ENCODE data around the gene HK1. TPM values are rescaled to one million over a fixed set of nuclear protein-coding genes. Genes with fewer than 3 reads are reported as not detected.

Gene HK1
- total and polyA plus RNA-seq, 10 donors = 19.0 to 108 (median 63.4) TPM

DNA sequence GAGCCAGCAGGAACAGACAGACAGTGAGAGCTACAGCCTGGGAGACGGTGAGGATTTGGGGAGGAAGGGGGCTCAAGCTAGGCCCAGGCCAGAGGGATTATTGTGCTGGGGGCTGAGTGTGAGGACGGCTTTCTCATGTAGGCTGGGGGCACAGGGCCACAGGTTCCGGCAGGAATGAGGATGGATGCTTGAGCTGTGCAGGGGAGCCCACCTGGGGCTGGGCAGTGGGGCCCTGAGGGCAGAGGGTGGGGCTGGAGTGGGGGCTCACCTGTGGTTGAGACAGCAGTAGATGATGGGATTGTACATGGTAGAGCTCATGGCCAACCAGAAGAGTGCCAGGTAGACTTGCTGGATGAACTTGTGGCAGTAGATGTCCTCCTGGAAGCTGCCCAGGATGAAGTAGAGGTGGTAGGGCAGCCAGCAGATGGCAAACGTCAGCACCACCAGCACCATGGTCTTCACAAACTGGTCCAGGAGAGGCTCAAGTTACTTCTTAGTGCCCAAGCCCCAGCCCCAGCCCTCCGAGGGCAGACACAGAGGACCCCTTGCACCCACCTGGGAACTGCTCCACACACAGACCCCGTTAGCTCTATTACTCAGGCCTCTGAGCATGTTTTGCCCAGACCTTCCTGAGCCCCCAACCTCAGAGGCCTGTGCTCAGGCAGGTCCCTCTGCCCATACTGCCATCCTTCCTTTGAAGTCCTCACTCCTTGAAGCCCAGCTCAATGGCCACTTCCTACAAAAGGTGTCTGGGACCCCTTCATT is 128.7 kb downstream of the HK1 start:
- no peaks in the 10 kb centered on the region for H3K9me3 ChIP-seq
- no peaks in the 10 kb centered on the region for H3K27me3 ChIP-seq (replicated peaks in 1 of 7)
- H3K4me3 ChIP-seq = no peak overlapping the region
- H3K36me3 ChIP-seq = peaks cover 0 to 34% (median 8%) of the 10 kb centered on the region in 6 donors
- peaks cover 6 to 55% (median 26%) of the 10 kb centered on the region in 6 donors for H3K4me1 ChIP-seq
- WGBS, 5 donors = 73 to 81% (median 79%) methylated on average over 5 to 6 of the region's 6 CpGs
- peak; percentile 78 for DNase-seq
- TF ChIP-seq POLR2AphosphoS5 (IDR thresholded peaks at IDR 0.05) = peak in 1 of 3 donors; percentile 37
- no peak for TF ChIP-seq POLR2A (IDR thresholded peaks at IDR 0.05)
- TF ChIP-seq, protein P1, sequence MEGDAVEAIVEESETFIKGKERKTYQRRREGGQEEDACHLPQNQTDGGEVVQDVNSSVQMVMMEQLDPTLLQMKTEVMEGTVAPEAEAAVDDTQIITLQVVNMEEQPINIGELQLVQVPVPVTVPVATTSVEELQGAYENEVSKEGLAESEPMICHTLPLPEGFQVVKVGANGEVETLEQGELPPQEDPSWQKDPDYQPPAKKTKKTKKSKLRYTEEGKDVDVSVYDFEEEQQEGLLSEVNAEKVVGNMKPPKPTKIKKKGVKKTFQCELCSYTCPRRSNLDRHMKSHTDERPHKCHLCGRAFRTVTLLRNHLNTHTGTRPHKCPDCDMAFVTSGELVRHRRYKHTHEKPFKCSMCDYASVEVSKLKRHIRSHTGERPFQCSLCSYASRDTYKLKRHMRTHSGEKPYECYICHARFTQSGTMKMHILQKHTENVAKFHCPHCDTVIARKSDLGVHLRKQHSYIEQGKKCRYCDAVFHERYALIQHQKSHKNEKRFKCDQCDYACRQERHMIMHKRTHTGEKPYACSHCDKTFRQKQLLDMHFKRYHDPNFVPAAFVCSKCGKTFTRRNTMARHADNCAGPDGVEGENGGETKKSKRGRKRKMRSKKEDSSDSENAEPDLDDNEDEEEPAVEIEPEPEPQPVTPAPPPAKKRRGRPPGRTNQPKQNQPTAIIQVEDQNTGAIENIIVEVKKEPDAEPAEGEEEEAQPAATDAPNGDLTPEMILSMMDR (IDR thresholded peaks at IDR 0.05 in 8 of 11, conservative IDR thresholded peaks at IDR 0.05 in 3 of 11) = no peak
- peak overlapping the region in 5 of 8 donors; percentile 13 to 91 (median 51) for H3K27ac ChIP-seq
- intact Hi-C loops (cut with DNase I; ENCODE audit: low total_unique reads) = loop anchor here (5.0 kb wide), 1 partner anchor 100 kb away; no protein-coding TSS in a partner anchor

- Histone ChIP-seq H3K9me3 (no peaks in the 10 kb centered on the region), H3K4me1 (peaks cover 6 to 55% (median 26%) of the 10 kb centered on the region in 6 donors), H3K36me3 (peaks cover 0 to 26% (median 4%) of the 10 kb centered on the region in 6 donors), H3K4me3 (peak overlapping the region in 3 of 8 donors; percentile 15 to 62 (median 30)), H3K27ac (peak overlapping the region in 7 of 8 donors; percentile 59 to 94 (median 91)), H3K27me3 (replicated peaks in 1 of 7) (no peaks in the 10 kb centered on the region)
- WGBS, 5 donors = 61 to 66% (median 65%) methylated on average over 13 to 14 of the region's 14 CpGs
- TF ChIP-seq POLR2AphosphoS5 (IDR thresholded peaks at IDR 0.05) = peak in 1 of 3 donors; percentile 42
- TF ChIP-seq, protein P1 (IDR thresholded peaks at IDR 0.05 in 8 of 11, conservative IDR thresholded peaks at IDR 0.05 in 3 of 11) = peak in 7 of 11 experiments; percentile 27 to 50 (median 34)
- no peak for TF ChIP-seq POLR2A (IDR thresholded peaks at IDR 0.05)
- peak; percentile 85 for DNase-seq
- intact Hi-C loops (cut with DNase I; ENCODE audit: low total_unique reads) = loop anchor here (5.0 kb wide), 1 partner anchor 100 kb away; no protein-coding TSS in a partner anchor
These were observed 129.5 kb downstream of the HK1 start for GRCh38 chr10:69407621-69408301.

DNA sequence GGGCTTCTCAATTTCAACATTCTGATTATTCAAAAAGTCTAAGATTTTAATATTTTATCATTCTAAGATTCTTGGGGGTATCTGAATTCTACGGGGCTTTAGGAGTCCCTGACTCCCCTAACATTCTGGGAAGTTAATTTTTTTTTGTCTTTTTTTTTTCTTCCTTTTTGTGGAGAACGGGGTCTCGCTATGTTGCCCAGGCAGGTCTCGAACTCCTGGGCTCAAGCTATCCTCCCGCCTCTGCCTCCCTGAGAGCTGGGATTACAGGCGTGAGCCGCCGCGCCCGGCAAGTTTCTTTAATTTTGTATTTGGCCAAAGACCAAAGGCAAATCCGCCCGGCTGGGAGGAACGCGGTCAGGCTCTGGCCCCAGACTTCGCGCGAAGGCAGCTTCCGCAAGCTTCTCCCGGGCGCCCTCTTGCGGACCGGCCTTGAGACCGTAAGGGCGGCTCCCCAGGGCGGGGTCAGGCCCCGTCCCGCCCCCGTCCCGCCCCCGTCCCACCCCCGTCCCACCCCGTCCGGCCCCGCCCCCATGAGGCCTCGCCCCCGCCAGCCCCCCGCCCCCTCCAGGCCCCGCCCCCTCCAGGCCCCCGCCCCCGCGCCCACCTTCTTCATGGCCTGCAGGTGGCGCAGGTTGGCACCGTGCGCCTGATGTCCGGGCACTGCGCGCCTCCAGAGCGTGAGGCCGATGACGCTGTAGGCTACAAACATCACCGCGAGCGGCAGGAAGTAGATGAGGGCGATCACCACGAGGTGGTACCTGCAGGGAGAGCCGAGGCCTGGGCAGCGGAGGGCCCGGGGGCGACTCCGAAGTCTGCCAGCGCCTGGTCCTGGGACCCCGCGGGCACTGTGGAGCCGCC is 130.3 kb downstream of the HK1 start:
- TF ChIP-seq POLR2A (IDR thresholded peaks at IDR 0.05) (no peak), POLR2AphosphoS5 (IDR thresholded peaks at IDR 0.05) (peak; percentile 82 to 90 (median 89))
- TF ChIP-seq, protein P1 (IDR thresholded peaks at IDR 0.05 in 8 of 11, conservative IDR thresholded peaks at IDR 0.05 in 3 of 11) = peak; percentile 45 to 99 (median 96)
- Histone ChIP-seq H3K27me3 (replicated peaks in 1 of 7) (no peaks in the 10 kb centered on the region), H3K4me1 (peaks cover 6 to 62% (median 30%) of the 10 kb centered on the region in 6 donors), H3K27ac (peak overlapping the region; percentile 86 to 94 (median 91)), H3K9me3 (no peaks in the 10 kb centered on the region), H3K4me3 (peak overlapping the region in 6 of 8 donors; percentile 4 to 62 (median 32)), H3K36me3 (peaks cover 0 to 19% (median 0%) of the 10 kb centered on the region in 6 donors)
- intact Hi-C loops (cut with DNase I; ENCODE audit: low total_unique reads) = loop anchor here (5.0 kb wide), 1 partner anchor 99 kb away; no protein-coding TSS in a partner anchor
- peak; percentile 99 for DNase-seq
- WGBS, 5 donors = 2 to 4% (median 4%) methylated on average over 28 to 64 of the region's 64 CpGs
